OCI-LY3 (cell line): Measurements from ENCODE around the gene SIT1.
A peak's percentile ranks its signal among the peaks of the same experiment; 100 is the strongest.

Experiments
- H2AFZ ChIP-seq: fragments of 200-600, 300-600 bp; shearing (Covaris generic); 2 replicates; pipeline ENCODE4 v1.6.0; 2014; ENCODE audit warnings: antibody characterized with exemption, low read depth, low read length
- H3K27ac ChIP-seq: fragments of 200-600, 300-600 bp; sonication (generic); 2 replicates; pipeline ENCODE4 v1.5.1; 2014; ENCODE audit warnings: mild to moderate bottlenecking, low read length, moderate library complexity, mixed read lengths
- H3K27me3 ChIP-seq: fragments of 200-600, 300-600 bp; sonication (generic); 2 replicates; pipeline ENCODE4 v1.6.1; 2014; ENCODE audit warnings: low read depth, low read length, mixed read lengths
- H3K36me3 ChIP-seq: fragments of 200-600, 300-600 bp; sonication (generic); replicated peaks from 2 replicates; pipeline ENCODE3; 2014; ENCODE audit warnings: low read depth, low read length, mixed read lengths
- H3K4me1 ChIP-seq: fragments of 300-600, 200-600 bp; sonication (generic); 2 replicates; pipeline ENCODE4 v1.6.1; 2014; ENCODE audit warnings: low read length, mixed read lengths
- H3K4me2 ChIP-seq: fragments of 200-600, 300-600 bp; sonication (generic); 2 replicates; pipeline ENCODE4 v1.6.1; 2014; ENCODE audit warnings: low read length, mixed read lengths
- H3K4me3 ChIP-seq: fragments of 300-600, 200-600 bp; sonication (generic); 2 replicates; pipeline ENCODE4 v1.5.1; 2014; ENCODE audit warnings: antibody characterized with exemption, mild to moderate bottlenecking, low read length, moderate library complexity
- H3K79me2 ChIP-seq: fragments of 300-600, 200-600 bp; shearing (Covaris generic); 2 replicates; pipeline ENCODE4 v1.6.1; 2014; ENCODE audit warnings: mild to moderate bottlenecking, low read length, mixed read lengths
- H3K9ac ChIP-seq: fragments of 300-600, 200-600 bp; shearing (Covaris generic); 2 replicates; pipeline ENCODE4 v1.6.0; 2014; ENCODE audit warnings: mild to moderate bottlenecking, low read length, moderate library complexity
- H3K9me3 ChIP-seq: fragments of 200-600, 300-600 bp; shearing (Covaris generic); 2 replicates; pipeline ENCODE4 v1.6.1; 2014; ENCODE audit warnings: low read length, mixed read lengths; ENCODE audit not compliant: insufficient read depth
- H4K20me1 ChIP-seq: fragments of 200-600, 300-600 bp; sonication (generic); 2 replicates; pipeline ENCODE4 v1.6.1; 2016; ENCODE audit warnings: low read length, mixed read lengths; ENCODE audit not compliant: insufficient read depth
- CTCF ChIP-seq: fragments of 200-600, 300-600 bp; sonication (generic); IDR thresholded peaks from 2 replicates; pipeline ENCODE4 v1.5.1; 2014; ENCODE audit warnings: antibody characterized with exemption, low read length, low read depth
- EZH2phosphoT487 ChIP-seq: fragments of 200-600 bp; shearing (Covaris generic); IDR thresholded peaks from 2 replicates; pipeline ENCODE4 v1.6.1; 2018; ENCODE audit warnings: antibody characterized with exemption, mixed run types, low read depth

SIT1 gene

DNA sequence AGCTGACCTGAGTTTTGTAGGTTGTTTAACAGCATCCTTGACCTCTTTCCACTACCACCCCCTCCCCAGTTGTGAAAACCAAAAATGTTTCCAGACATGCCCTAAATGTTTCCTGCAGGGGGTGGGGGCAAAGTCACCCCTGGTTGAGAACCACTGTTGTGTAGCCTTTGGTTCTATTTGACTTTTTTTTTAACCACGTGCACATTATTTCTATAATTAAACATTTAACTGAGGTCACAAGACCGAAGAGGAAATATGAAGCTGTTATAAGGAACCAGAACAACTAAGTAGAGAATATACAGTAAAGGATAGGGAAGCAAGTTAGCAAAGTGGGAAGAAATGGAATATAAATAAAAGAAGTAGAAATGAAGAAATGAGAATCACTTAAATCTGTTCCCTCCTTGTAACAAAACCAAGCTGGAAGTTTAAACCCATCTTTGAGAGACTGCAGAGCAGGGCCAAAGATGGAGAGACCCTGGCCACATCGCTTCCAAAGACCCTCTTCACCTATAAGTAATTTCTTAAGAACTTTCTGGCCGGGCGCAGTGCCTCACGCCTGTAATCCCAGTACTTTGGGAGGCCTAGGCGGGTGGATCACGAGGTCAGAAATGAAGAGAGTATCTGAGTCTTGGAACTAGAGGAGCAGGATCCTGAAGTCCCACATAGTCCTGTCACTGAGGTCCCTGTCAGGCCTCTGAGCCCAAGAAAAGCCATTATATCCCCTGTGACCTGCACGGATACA lies 14.4 kb downstream of the SIT1 start:
- Histone ChIP-seq H3K4me2 (peak overlapping the region; percentile 27), H3K9me3 (no peaks in the 10 kb centered on the region), H3K79me2 (no peaks in the 10 kb centered on the region), H3K36me3 (no peaks in the 10 kb centered on the region), H3K4me3 (no peak overlapping the region), H3K9ac (no peak overlapping the region), H3K4me1 (peaks cover 29% of the 10 kb centered on the region), H3K27me3 (no peaks in the 10 kb centered on the region), H2AFZ (no peak overlapping the region), H3K27ac (no peak overlapping the region), H4K20me1 (no peaks in the 10 kb centered on the region)
- no peak for TF ChIP-seq EZH2phosphoT487
- TF ChIP-seq CTCF = no peak

DNA sequence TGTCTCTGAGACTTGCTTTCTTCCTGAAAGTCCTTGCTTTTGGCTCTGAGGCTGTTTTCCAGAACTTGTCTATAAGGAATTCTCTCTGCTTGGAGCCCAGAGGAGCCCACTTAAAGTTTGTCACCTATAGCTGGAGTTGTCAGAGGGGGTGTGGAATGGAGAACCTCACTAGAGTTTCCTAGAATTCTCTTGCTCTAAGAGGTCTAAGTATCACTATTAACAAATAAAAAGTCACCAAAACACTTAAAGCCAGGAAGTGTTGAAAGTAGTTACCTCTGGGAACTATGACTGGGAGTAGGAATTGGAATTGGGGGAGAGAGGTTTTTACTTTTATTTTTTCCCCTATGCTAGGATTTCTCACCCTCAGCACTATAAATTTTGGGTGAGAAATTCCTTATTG lies 15.0 kb downstream of the SIT1 start:
- H3K4me3 ChIP-seq = no peak overlapping the region
- no peaks in the 10 kb centered on the region for H3K9me3 ChIP-seq
- no peaks in the 10 kb centered on the region for H3K27me3 ChIP-seq
- no peaks in the 10 kb centered on the region for H3K79me2 ChIP-seq
- no peak for TF ChIP-seq CTCF
- no peak for TF ChIP-seq EZH2phosphoT487
- H4K20me1 ChIP-seq = no peaks in the 10 kb centered on the region
- no peak overlapping the region for H2AFZ ChIP-seq
- H3K9ac ChIP-seq = no peak overlapping the region
- H3K4me2 ChIP-seq = peak overlapping the region; percentile 27
- no peak overlapping the region for H3K27ac ChIP-seq
- peaks cover 29% of the 10 kb centered on the region for H3K4me1 ChIP-seq
- no peaks in the 10 kb centered on the region for H3K36me3 ChIP-seq

- Histone ChIP-seq H3K36me3 (no peaks in the 10 kb centered on the region), H3K27me3 (no peaks in the 10 kb centered on the region), H3K4me3 (no peak overlapping the region), H3K79me2 (no peaks in the 10 kb centered on the region), H3K4me2 (no peak overlapping the region), H3K9me3 (no peaks in the 10 kb centered on the region), H3K4me1 (peaks cover 24% of the 10 kb centered on the region), H3K9ac (no peak overlapping the region), H3K27ac (no peak overlapping the region), H2AFZ (no peak overlapping the region), H4K20me1 (no peaks in the 10 kb centered on the region)
- no peak for TF ChIP-seq CTCF
- no peak for TF ChIP-seq EZH2phosphoT487
These were observed 21.1 kb downstream of the SIT1 start for GRCh38 chr9:35629597-35629996.

- no peaks in the 10 kb centered on the region for H4K20me1 ChIP-seq
- H3K36me3 ChIP-seq = no peaks in the 10 kb centered on the region
- H3K79me2 ChIP-seq = no peaks in the 10 kb centered on the region
- H3K4me1 ChIP-seq = peaks cover 17% of the 10 kb centered on the region
- no peak overlapping the region for H3K9ac ChIP-seq
- no peak for TF ChIP-seq CTCF
- no peak for TF ChIP-seq EZH2phosphoT487
- no peaks in the 10 kb centered on the region for H3K27me3 ChIP-seq
- no peaks in the 10 kb centered on the region for H3K9me3 ChIP-seq
- H3K27ac ChIP-seq = no peak overlapping the region
- H3K4me2 ChIP-seq = no peak overlapping the region
- no peak overlapping the region for H2AFZ ChIP-seq
- no peak overlapping the region for H3K4me3 ChIP-seq
These were observed 22.2 kb downstream of the SIT1 start for GRCh38 chr9:35628389-35628991.
